Retinal pigment epithelial cell (primary cell): ENCODE data around the gene HOXD13.

Experiments
- DNase-seq: peaks from one replicate; pipeline ENCODE4 v3.0.0-alpha.2; 2010; ENCODE audit warnings: low read depth
- H3K4me3 ChIP-seq: 2 replicates; pipeline ENCODE4 v1.5.1; 2011; ENCODE audit warnings: mild to moderate bottlenecking, low read length, control low read depth, moderate library complexity
- TF ChIP-seq, protein P1 (sequence below): conservative IDR thresholded peaks from 2 replicates; pipeline ENCODE4 v1.5.1; 2011; ENCODE audit warnings: low read depth, low read length, control low read depth, inconsistent platforms

HOXD13 gene

DNA sequence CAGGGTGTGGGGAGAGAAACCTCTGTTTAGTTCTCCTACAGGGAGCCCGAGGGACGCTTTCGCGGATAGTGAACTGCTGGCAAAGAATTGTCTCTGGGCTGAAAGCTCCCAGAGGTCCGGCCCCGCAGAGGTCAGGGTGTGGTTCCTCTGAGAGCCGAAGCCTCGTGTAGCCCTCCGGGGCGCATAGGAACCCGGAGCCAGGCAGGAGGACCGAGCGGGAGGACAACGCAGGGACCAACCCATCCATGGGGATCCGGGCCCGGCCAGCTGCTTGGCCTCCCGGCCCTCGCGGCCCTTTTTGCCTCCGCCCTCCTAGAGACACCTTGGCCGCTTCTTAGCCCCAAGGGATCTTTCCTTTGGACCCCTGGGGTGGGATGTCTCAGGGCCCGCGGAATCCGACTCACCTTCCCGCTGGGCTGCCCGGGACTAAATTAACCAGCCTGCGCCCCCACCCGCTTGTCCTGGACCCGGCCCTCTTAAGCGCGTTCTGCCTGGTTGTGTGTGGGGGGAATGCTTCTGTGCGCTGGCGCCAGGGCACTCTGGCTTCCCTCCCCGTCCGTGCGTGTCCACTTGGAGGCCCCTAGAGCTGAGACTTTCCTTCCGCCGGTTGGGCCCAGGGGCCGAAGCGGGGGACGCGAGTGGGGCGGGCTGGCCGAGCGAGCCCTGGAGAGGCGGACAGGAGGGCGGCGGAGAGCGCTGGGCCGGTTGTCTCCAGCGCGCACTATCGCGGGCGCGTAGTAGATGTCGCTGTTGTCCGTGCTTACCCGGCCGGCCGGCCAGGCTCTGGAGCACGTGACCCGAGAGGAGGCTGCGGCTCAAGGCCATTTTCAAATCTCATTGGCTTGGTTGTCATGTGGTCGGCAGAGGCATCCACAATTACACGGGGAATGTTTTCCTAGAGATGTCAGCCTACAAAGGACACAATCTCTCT lies 23.6 kb downstream of the HOXD13 start, which contains the start of gene HOXD10:
Gene HOXD10, plus strand, starts transcription at position 896 of the 931 bp plus-strand sequence. CDS start 56 bp downstream, outside the sequence.
- TF ChIP-seq, protein P1, sequence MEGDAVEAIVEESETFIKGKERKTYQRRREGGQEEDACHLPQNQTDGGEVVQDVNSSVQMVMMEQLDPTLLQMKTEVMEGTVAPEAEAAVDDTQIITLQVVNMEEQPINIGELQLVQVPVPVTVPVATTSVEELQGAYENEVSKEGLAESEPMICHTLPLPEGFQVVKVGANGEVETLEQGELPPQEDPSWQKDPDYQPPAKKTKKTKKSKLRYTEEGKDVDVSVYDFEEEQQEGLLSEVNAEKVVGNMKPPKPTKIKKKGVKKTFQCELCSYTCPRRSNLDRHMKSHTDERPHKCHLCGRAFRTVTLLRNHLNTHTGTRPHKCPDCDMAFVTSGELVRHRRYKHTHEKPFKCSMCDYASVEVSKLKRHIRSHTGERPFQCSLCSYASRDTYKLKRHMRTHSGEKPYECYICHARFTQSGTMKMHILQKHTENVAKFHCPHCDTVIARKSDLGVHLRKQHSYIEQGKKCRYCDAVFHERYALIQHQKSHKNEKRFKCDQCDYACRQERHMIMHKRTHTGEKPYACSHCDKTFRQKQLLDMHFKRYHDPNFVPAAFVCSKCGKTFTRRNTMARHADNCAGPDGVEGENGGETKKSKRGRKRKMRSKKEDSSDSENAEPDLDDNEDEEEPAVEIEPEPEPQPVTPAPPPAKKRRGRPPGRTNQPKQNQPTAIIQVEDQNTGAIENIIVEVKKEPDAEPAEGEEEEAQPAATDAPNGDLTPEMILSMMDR, result no peak
- DNase-seq, result no peak

DNA sequence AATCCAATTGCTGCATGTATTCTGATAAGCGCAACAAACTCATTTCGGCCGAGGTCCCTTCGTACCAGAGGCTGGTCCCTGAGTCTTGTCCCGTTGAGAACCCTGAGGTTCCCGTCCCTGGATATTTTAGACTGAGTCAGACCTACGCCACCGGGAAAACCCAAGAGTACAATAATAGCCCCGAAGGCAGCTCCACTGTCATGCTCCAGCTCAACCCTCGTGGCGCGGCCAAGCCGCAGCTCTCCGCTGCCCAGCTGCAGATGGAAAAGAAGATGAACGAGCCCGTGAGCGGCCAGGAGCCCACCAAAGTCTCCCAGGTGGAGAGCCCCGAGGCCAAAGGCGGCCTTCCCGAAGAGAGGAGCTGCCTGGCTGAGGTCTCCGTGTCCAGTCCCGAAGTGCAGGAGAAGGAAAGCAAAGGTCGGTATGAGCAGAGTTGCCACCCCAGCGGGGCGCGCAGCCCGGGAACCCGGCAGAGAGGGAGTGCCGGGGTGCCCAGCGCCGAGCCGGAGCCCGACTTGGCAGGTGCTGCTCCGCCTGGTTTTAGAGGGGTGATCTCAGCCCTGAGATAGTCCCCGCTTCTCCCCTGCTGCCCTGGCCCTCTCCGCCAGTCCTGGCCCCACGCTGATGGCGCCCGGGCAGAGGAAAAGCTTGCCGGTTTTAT lies 24.8 kb downstream of the HOXD13 start:
- TF ChIP-seq, protein P1, result no peak
- no peak for DNase-seq
- H3K4me3 ChIP-seq, result no peak overlapping the region

More for the DNA sequence above, 23.6 kb downstream of the HOXD13 start, which contains the start of gene HOXD10:
- no peak within 1 kb of the TSS for H3K4me3 ChIP-seq

DNA sequence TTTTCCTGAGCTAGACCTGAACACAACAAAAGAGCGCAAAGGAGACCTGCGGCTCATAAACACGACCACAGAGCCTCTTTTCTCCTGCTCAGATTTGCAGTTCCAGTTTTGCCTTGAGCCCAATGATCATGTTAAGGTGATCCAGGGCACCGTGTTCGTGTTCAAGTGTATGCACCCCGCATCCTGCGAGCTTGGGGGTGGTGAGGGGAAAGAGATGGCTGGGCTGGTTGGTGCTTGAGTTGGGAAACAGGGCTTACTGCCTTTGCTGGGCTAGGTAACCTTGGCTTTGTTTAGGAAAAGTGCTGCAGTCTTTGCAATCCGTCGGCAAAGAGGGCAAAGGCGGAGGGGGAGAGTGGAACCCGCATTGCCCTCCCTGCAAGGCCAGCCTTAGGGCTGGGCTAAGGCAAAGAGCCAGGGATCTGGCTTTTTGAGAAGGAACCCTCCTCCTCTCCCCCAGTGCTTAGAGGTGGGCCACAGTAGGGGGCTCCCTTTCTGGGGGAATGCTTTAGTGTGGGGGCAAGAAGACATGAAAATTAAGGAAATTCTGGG lies 25.4 kb downstream of the HOXD13 start:
- no peak overlapping the region for H3K4me3 ChIP-seq
- TF ChIP-seq, protein P1, result no peak
- DNase-seq, result no peak

- DNase-seq, result no peak
- TF ChIP-seq, protein P1, result peak; percentile 47
- no peak overlapping the region for H3K4me3 ChIP-seq
Measured at GRCh38 chr2:176118601-176119339, 26.2 kb downstream of the HOXD13 start.

DNA sequence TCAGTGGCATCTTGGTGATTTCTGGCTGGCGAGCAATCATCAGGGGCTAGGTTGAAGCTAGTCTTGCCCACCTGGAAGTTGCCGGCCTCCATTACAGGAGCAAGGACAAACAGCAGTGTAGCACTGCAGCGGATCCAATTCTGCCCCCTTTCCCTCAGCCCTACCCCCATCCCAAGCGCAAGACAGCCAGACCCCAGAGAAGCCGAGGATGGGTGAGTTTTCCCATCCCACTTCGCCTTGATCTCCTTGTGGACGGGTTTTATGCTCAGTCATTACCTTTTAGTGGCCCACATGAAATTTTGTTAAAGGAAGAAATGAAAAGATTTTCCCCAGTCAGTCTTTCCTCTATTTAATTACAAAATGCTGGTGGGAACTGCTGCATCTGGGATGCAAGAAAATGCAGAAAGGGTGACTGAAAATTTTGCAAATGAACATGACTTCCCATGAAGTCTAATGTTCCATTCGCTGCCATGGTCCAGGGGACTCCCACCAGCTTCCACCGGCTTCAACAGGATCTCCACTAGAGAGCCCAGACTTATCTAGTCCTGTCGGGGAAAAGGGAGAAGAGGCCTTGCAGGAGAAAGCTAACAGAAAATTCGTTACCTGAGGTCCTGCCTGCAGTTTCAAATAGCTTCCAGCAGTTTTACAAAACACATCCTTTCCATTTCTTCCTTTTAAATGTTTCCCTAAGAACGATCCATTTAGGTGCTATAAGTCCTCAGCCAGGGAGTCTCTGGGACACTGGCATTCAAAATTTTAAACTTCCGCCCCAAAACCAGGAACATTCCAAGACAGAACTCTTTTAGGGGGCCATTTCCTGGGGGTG lies 28.1 kb downstream of the HOXD13 start:
- no peak for DNase-seq
- H3K4me3 ChIP-seq, result no peak overlapping the region

More for the DNA sequence above, 28.1 kb downstream of the HOXD13 start:
- TF ChIP-seq, protein P1, result no peak
